Nucleus accumbens (tissue), 56 donors: ENCODE results near the gene CD2BP2.

Experiments used
- DNase-seq, 56 donors: peaks; one replicate each; lab custom pipeline; 2025; lab: John Stamatoyannopoulos, UW

Gene CD2BP2

DNA sequence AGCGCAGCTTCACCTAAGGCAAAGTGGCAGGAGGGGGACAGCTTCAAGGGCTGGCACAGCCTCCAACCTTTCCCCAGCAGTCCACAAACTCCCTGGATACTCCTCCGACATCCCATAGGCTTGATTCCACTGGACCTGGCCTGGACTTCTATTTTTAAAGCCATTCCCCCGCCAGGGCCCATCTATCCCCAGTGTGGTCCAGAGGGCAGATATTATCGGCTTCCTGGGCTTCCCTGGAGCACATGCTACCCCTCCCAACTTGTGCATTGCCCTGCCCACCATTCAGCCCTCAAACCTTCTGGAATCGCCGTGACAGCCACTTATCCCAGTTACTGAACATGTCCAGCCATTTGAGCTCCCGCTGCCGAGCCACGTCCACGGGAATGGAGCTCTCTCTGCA lies 10.1 kb upstream of the CD2BP2 start:
- DNase-seq: no peak

- DNase-seq: no peak
Measured at GRCh38 chr16:30361180-30361579, 6.1 kb upstream of the CD2BP2 start.

- no peak for DNase-seq
Measured at GRCh38 chr16:30359871-30360170, 4.7 kb upstream of the CD2BP2 start.

DNA sequence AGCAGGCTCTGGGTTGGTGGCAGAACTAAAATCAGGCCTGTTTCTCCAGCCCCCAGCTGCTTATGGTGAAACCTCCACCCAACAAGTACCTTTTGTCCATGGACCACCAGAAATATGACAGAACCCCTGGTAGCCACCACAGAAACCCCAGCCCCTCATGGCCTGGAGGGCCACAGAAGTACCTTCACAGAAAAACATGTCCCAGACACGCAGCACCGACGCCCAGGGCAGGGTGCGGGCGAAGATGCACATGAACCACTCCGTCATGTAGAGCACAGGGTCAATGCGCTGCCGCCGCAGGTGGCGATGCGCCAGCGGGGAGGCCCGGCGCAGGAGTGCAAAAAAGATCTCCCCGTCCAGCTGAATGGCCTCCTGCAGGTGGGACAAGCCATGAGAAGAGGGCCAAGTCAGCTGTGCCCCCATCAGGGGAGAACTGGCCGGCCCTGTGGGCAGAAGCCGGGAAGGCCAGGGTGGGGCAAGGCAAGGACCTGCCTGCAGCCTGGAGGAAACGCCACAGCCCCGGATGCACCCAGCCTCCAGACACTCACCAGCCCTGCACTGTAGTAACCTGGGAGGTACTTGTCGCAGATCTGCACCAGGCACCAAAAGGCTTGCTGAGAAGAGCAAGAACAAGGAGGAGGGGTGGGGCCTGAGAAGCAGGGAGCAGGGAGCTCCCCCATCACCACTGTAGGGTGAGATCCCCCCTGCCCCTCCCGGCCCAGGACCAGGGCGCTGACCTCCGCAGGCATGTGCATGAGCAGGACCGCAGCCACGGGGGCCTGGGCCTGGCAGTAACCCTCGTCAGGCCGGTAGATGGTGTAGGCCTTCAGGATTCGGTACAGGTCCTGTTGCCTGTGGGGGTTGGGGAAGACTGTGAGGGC lies 4.1 kb upstream of the CD2BP2 start:
- no peak for DNase-seq

- DNase-seq: no peak
Measured at GRCh38 chr16:30358577-30358936, 3.4 kb upstream of the CD2BP2 start.

DNA sequence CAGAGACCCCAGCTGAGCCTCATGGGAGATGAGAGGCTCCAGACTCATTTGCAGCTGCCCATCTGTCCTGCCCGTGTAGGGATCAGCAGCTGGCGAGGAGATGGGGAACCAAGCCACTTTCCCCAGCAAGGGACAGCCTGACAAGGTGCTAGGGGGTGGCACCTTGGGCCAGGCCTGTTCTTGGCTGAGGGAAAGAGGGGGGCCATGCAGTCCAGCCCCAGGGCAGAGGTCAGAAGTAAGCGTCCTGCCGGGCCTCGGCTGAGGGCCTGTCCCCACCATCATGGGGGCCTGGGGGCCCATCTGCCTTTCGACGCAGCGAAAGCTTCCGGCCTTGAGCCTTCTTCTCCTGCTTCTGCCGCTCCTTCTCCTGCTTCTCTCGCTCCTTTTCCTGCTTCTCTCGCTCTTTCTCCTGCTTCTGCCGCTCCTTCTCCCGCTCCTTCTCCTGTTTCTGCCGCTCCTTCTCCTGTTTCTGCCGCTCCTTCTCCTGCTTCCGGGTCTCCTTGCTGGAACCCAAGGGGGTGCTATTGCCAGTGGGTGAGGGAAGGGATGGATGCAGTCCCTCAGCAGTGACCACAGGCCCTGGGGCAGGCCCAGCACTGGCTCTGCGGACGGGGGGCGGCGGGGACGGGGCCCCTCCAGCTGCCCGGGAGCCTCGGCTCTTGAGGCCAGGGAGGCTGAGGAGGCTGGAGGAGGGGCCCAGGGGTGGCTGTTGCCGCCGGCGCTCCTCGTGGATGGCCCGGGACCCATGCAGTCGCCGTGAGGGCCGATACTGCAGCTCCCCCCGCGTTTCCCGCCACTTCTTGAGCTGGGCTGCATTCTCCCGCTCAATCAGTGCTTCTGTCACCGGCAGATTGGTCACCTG lies 2.8 kb upstream of the CD2BP2 start:
- DNase-seq: no peak

DNA sequence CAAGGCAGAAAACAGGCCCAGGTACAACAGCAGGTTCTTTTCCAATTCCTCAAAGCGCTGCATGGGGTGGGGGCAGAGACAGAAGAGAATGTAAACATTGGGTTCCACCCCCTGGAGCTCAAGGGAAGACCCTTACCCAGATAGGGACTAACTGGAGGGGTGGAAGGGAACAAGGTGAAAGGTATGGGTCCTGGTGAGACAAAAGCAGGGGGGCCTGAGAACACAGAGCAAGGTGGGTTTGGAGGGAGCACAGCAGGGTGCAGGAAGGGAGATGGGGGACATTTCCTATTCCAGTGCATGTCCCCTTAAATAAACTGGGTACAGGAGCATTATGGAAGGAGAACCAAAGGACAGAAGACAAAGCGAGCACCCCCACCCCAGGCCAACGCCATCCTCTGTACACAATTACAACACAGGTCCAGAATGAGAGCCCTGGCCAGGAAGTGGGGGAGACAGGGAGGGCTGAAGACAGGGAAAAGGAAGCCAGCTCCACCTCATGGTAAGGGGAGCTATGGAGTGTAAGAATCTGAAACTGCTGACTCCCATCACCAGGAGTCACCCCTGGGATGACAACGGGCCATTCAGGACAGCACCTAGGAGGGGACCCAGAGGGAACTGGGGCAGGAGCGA lies 2.1 kb upstream of the CD2BP2 start:
- DNase-seq: no peak

DNA sequence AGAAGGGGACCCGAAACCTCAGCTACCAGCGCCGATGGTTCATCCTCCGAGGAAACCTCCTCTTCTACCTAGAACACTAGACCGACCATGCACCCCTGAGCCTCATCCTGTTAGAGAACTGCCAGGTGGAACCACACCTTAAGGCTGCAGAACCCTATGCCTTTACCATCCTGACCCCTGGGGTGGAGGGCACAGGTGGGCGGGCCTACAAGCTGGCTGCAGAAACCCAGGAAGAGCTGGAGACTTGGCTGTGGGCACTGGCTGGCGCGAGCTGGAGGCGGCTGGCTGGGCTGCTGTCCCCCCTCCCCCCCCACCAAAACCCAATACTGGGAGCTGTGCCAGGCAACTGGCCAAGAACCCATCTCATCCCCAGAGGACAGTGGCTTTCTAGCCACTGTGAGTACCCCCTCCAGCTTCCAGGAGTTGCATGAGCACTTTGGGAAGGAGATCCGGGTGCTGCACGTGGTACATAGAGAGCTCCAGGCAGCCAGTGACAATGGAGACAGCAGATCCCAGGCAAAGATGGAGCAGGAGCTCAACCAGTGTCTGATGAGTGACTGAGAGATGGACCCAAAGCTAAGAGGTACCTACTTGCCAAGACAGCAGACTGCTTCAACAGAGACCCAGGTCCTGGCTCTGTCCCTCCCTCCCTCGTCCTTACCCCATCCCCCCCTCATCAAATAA lies 1.4 kb upstream of the CD2BP2 start:
- DNase-seq: peak in 22 of 56 donors; percentile 15 to 62 (median 35)

DNA sequence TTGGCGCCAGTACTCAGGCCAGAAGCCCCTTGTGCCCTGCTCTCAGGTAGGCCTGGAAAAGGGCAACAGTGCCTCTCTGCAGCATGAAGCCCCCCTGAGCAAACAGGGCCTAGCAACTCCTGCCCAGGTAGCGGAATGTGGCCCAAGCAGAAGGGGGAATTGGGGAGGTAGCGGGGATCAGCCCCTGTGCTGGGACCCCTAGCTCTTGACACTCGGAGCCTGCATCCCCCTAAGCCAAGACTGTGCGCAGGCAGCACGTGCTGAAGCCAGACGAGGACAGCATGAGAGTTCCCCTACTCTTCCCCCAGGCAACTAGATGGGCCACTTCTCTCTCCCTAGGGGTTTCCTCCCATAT lies 823 bp upstream of the CD2BP2 start:
- DNase-seq: peak in 1 of 56 donors; percentile 52

- no peak for DNase-seq
Measured at GRCh38 chr16:30354423-30355143, 525 bp downstream of the CD2BP2 start.

GRCh38 chr16:30353438-30354129 lies 1.5 kb downstream of the CD2BP2 start:
- no peak for DNase-seq

GRCh38 chr16:30352488-30353401 lies 2.4 kb downstream of the CD2BP2 start:
- DNase-seq: no peak

DNA sequence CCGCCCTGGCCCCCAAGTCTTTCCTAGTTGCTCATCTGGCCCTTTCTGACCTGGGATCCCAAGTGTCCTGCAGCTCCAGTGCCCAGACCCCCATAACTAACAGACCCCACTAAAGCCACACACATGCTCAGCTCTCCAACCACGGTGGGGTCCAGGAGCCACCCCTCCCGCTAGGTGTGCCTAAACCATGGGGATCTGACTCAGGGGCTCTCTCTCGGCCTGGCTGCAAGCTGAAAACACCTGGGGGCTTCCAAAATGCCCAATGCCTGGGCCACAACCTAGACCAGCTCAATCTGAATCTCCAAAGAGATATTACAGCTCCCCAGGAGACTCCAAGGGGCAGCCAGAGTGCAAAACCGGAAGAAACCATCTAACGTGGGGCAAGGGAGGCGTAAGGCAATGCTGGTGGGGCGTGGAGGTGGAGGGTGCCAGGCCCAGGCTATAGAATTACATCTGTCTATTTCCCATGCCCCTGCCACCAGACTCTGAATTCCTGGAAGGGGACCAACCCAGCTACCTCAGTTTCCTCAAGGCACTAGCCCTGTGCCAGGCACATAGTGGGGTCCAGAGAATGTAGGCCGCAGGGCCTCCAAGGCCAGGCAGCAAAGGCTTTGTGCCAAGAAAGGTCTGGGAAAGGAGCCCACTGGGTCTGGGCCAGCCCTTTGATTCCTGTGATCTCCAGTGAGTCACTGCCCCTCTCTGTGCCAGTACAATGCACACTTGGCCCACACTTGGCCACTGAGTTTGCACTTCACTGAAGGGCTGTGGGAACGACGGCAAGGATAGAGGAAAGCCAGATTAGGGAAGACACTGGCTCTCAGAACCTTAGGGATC lies 3.3 kb downstream of the CD2BP2 start:
- DNase-seq: peak in 52 of 56 donors; percentile 22 to 92 (median 70)

DNA sequence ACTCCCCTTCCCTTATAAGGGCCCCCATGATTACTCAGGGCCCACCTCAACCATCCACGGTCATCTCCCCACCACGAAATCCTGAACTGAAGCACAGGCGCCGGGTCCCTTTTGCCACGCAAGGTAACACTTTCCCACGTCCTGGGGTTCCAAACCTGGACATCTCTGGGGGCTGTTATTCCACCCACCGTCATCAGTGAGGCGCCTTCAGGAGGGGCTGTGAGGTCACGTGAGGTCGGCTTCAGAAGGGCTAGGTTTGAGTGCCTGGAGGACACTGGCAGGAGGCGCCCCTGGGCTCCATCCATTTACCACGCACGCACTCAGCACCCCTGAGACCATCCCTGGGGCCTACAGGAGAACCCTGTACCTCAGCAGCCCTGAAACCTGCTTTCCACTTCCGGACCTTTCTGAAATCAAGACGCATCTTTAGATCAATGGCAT lies 4.1 kb downstream of the CD2BP2 start:
- no peak for DNase-seq

DNA sequence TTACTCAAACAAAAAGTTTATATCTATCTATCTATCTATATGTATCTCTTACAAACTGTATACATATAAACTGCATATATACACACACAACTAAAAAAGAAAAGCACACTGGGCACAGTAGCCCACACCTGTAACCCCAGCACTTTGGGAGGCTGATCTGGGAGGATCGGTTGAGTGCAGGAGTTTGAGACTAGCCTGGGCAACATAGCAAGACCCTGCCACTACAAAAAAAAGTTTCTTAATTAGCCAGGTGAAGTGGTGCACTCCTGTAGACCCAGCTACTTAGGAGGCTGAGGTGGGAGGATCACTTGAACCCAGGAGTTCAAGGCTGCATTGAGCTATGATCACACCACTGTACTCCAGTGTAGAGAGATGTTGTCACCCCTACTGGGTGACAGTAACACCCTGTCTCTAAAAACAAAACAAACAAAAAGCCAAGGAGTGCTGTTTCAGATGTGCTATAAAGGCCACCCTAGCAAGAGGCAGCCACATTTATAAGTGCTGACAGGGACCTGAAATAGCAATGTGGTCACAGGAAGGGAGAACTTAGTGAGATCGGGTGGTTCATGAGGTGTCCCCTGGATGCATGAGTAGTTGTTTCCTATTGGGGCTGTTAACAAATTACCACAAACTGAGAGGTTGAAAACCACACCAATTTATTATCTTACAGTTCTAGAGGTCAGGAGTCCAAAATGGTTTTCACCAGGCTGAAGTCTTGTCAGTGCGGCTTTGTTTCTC lies 4.8 kb downstream of the CD2BP2 start:
- no peak for DNase-seq

- DNase-seq: no peak
Measured at GRCh38 chr16:30349675-30350074, 5.4 kb downstream of the CD2BP2 start.

DNA sequence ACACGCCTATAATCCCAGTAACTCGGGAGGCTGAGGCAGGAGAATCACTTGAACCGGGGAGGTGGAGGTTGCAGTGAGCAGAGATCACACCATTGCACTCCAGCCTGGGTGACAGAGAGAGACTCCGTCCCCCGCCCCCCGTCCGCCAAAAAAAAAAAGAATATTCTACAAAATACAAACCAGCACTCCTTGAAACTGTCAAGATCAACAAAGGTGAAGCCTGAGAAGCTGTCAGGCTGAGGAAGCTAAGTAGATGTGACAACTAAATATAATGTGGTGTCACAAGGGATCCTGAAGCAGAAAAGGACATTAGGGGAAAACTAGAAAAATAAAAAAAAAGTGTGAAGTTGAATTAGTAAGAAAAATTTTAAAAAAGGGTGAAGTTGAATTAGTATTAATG lies 6.2 kb downstream of the CD2BP2 start:
- no peak for DNase-seq
